Measurements from ENCODE around the gene KRCC1.
"Not testable (repeated sequence)": the region's sequence is repeated elsewhere in the genome, so short reads cannot be mapped to it uniquely, and the experiment has no call there.

- TF ChIP-seq CTCF, POLR2AphosphoS5, POLR2A, EP300 (IDR thresholded peaks at IDR 0.05): not testable (repeated sequence)
These were observed 37.9 kb downstream of the KRCC1 start for GRCh38 chr2:88017780-88018038.
